Nucleus accumbens (tissue), 56 donors: Measurements from ENCODE around the gene STXBP4.
A peak's percentile ranks its signal among the peaks of the same experiment; 100 is the strongest.
"Not testable (repeated sequence)": the region's sequence is repeated elsewhere in the genome, so short reads cannot be mapped to it uniquely, and the experiment has no call there.

ENCODE experiments used
- DNase-seq, 56 donors: peaks; one replicate each; lab custom pipeline; 2025; lab: John Stamatoyannopoulos, UW

Gene STXBP4

GRCh38 chr17:55038291-55038690 lies 69.7 kb downstream of the STXBP4 start:
- no peak for DNase-seq

DNA sequence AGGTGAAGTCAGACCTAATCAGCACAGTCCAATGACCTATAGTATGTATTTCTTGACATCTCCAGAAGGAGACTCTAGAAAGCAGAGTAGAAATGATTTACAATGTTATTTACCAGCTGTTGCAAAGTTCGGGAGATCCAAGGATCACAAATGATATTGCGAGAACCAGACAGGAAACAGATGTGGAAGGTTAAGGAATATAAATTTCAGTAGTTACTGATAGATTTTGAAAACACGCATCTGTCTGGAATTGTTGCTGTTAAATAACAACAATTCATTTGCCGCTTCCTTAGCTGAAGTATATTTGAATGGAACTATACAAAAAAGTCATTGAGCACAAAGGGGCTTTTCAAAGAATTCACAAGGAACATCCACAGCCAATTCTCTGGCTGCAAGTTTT lies 72.0 kb downstream of the STXBP4 start:
- DNase-seq, result no peak

DNA sequence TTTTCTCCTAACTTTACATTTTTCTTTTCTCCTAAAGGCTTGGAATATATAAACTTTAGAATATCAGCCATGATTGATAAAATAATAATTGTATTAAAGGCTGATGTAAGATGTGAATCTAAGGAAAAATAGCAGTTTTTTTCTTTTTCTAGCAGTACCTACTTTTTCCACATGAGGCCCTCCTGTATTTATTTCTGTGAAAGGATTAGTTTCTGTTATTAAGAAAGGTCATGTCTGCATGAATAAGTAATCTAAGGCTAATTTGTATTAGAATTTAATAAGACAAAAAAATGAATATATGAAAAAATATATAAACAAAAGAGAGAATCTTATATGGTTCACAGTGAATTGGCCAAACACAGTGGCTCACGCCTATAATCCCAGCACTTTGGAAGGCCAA lies 85.3 kb downstream of the STXBP4 start:
- no peak for DNase-seq

DNA sequence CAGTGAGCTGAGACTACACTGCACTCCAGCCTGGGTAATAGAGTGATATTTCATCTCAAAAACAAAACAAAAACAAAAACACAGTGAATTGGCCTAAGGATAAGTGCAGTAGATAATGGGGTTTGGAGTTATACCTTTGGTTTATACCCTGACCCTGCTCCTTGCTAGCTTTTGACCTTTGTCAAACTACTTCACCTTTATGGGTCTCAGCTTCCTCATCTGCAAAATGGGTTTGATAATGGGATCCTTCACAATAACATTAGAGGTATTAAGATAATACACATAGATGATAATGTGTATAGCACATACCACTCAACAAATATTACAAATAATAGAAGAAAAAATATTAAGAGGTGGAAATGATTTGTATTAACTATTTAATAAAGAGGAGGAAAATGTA lies 85.9 kb downstream of the STXBP4 start:
- DNase-seq, result no peak

GRCh38 chr17:55056526-55056925 lies 88.0 kb downstream of the STXBP4 start:
- DNase-seq, result peak in 1 of 56 donors; percentile 0

- no peak for DNase-seq
Observed at GRCh38 chr17:55057184-55057583, 88.6 kb downstream of the STXBP4 start.

DNA sequence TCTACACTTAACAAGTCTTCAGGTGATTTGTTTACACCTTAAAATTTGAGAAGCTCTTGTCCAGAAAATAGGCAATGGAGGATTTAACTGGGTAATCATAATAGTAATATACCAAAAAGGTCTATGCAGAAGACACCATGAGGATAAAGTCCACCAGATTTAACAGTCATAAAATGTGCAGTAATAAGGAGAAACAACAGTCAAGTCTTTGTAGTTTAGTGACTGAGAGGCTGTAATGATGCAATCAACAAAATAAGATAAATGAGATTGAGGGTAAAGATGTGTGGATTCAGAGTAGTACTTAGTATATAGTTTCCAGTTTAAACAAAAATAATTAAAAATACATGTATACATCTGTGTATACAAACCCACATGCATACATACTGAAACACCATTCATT lies 91.2 kb downstream of the STXBP4 start:
- DNase-seq, result no peak

- no peak for DNase-seq
Observed at GRCh38 chr17:55062921-55063320, 94.4 kb downstream of the STXBP4 start.

DNA sequence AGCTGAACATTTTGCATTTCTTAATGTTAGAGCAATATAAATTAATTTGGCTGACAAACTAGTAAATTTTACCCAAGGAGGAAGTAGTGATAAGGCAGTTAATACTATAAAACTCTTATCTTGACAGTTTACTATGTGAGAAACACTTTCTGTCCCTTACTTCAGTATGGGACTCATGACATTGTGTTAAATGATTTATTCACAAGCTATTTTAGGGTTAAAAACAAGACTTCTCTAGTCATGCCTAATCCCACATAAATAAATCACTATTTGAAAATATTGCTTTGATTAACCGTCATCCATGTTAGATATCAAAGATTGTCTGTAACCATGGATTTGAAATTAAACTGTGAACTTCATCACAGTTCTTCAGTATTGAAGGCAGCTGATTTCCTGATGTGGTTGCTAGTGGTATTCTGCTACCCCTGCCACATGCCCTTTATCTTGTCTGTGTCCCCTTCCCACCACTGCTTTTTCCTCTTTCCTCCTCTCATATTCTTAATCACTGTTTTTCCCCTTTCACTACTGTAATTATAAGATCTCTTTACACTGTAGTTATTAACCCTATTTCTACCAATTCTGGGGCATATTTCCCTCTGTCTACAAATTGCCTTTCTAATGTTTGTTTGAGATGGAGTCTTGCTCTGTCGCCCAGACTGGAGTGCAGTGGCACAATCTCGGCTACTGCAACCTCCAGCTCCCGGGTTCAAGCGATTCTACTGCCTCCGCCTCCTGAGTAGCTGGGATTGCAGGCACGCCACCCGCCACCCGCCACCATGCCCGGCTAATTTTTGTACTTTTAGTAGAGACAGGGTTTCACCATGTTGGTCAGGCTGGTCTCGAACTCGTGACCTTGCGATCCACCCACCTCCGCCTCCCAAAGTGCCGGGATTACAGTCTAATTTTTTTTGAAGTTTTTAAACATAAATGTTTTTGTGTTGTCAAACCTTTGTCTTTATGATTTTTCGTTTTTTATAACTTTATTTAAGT lies 95.6 kb downstream of the STXBP4 start:
- DNase-seq, result no peak

GRCh38 chr17:55067697-55068439 lies 99.3 kb downstream of the STXBP4 start:
- peak in 1 of 56 donors; percentile 0 for DNase-seq

DNA sequence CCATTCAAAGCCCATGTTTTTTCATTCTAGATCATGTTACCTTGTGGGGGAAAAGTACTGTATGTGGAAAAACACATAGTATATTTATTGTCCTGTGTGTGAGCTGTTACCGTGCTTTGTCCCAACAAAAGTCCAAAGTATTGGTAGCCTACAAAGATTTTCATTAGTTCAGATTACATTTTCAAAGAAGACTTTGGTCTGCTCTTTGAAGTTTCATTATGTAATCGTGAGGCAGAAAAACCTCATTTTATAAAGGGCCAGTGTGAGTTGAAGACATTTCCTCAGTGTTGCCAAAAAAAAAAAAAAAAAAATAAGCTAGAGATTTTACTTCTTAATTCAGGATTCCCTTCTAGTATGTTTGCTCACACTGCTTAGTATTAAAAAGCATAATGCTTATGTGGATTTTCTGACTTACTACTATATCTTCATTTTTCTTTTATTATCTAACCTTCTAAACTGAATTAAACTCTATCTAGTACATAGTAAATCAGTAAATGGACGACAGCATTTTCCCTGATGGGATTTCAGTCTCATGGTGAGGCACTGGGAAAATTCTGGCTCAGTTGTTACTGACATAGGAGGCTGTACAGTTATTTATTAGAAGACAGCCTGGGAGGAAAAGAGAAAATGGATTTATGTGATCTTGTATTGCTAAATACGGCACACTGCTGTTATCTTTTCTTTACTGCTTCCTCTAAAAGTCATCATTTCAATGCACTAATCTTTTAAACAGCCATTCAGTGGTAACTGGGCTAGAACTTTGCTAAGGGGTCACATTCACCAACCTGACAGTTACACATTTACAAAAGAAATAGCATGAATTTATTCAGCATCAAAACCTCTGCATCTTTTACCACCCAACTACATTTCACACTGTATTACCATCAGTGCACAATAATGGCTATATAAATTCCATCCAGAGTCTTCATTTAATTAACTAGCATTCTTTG lies 100.6 kb downstream of the STXBP4 start:
- DNase-seq, result no peak

DNA sequence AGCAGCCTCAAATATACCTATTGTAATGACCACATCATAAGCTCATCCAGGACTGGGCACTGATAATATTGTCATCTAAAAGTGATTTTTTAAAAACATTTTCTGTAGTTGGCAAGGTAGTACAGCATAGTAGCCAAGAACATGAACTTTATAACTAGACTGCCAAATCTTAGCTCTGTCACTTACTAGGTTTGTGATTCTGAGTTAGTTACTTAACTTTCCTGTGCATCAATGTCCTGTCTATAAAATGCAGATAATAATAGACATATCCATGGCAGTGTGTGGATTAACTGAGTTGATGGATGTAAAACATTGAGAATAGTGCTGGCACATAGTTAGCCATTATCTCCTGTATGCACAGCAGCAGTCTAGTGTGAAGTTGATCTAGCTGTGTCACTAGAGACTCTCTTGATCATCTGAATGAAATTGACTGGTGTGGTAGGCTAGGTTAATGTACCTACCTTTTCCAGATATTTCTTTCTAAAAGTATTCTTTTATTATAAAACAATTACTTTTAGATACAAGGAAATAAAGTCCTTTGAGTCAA lies 101.5 kb downstream of the STXBP4 start:
- no peak for DNase-seq

DNA sequence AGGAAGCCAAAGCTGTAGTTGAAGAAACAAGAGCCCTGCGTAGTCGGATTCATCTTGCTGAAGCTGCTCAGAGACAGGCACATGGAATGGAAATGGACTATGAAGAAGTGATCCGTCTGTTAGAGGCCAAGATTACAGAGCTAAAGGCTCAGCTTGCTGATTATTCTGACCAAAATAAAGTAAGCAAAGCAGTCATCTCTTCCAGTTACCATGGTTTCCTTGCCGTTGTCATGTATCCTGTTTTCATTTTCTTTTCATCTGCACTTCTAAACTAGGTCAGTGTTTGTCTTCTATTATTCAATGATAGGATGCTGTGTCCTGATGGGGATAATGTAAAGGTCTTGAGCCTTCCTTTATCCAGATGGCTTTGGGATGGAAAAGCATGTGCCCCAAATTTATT lies 104.3 kb downstream of the STXBP4 start:
- no peak for DNase-seq

GRCh38 chr17:55073467-55073866 lies 104.9 kb downstream of the STXBP4 start:
- not testable (repeated sequence) for DNase-seq

DNA sequence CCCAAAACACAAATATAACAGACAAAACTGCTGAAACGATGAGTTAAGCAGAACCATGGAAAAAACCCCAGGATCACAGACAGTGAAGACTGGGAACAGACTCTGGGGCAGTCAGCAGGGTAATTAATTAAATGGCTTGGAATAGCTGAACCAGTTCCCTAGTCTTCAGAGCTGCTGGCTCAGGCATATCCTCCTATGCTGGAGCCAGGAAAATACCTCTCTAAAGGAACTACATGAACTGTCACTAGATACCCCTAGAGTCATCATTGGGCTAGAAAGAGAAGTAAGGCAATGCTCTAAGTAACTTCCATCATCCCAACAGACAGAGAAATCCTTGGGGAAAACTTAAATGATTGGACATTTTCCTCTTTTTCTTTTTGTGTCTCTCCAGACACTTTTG lies 113.0 kb downstream of the STXBP4 start:
- no peak for DNase-seq

GRCh38 chr17:55086635-55087058 lies 118.1 kb downstream of the STXBP4 start:
- no peak for DNase-seq

DNA sequence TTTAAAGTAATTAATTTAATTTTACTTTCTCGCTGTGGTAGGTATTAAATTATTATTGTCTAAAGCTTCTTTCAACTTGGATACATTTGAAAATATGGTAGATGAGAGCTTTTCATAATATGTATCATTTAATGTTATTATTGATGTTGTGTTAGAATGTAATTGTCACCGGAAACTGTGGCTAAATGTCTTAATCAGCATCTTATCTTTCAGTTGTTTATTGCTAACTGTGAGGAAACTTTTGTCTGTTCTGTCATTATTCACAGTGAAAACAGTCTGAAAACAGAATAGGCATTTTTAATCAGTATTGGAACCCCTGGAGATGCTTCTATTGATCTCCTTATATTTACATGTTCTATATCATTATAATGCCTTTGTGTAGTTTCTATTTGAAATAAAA lies 120.7 kb downstream of the STXBP4 start:
- DNase-seq, result no peak

DNA sequence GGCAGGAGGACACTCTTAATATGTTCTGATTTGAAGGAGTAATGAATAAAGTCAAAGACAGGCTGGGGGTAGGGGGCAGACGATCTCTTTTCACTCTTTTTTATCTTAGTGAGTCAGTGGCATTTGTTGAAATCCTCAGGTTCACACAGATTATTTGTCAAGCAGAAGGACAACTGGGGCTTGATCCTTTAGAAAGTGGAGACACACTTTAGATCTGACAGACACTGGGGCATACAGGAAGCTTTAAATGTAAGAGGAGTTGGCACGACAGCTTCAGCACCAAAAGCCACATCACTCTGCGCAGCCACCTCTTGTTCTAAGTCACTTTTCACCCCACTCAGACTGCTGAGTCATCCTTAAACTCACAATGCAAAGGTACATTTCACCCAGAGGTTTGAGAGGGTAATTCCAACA lies 121.5 kb downstream of the STXBP4 start:
- peak in 14 of 56 donors; percentile 0 to 25 (median 6) for DNase-seq

GRCh38 chr17:55093353-55093752 lies 124.8 kb downstream of the STXBP4 start:
- no peak for DNase-seq

DNA sequence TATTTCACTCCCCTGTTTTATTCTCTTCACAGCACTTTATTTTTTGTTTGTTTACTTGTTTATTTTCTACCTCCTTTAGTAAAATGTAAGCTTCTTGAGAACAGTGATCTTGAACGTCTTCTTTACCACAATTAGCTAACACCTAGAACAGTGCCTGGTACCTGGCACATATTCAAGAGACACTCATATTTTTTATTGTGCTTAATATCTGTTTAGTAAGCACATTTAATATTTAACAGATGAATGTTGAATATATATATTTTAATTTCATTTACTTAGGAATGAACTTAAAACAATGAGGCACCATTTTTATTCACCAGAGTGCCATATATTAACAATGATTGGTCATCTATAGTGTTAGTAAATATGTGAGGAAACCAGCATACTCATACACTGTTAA lies 130.2 kb downstream of the STXBP4 start:
- no peak for DNase-seq
